ENCODE data around the gene MMS19.
A peak's percentile ranks its signal among the peaks of the same experiment; 100 is the strongest.

The MMS19 gene, protein sequence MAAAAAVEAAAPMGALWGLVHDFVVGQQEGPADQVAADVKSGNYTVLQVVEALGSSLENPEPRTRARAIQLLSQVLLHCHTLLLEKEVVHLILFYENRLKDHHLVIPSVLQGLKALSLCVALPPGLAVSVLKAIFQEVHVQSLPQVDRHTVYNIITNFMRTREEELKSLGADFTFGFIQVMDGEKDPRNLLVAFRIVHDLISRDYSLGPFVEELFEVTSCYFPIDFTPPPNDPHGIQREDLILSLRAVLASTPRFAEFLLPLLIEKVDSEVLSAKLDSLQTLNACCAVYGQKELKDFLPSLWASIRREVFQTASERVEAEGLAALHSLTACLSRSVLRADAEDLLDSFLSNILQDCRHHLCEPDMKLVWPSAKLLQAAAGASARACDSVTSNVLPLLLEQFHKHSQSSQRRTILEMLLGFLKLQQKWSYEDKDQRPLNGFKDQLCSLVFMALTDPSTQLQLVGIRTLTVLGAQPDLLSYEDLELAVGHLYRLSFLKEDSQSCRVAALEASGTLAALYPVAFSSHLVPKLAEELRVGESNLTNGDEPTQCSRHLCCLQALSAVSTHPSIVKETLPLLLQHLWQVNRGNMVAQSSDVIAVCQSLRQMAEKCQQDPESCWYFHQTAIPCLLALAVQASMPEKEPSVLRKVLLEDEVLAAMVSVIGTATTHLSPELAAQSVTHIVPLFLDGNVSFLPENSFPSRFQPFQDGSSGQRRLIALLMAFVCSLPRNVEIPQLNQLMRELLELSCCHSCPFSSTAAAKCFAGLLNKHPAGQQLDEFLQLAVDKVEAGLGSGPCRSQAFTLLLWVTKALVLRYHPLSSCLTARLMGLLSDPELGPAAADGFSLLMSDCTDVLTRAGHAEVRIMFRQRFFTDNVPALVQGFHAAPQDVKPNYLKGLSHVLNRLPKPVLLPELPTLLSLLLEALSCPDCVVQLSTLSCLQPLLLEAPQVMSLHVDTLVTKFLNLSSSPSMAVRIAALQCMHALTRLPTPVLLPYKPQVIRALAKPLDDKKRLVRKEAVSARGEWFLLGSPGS

DNA sequence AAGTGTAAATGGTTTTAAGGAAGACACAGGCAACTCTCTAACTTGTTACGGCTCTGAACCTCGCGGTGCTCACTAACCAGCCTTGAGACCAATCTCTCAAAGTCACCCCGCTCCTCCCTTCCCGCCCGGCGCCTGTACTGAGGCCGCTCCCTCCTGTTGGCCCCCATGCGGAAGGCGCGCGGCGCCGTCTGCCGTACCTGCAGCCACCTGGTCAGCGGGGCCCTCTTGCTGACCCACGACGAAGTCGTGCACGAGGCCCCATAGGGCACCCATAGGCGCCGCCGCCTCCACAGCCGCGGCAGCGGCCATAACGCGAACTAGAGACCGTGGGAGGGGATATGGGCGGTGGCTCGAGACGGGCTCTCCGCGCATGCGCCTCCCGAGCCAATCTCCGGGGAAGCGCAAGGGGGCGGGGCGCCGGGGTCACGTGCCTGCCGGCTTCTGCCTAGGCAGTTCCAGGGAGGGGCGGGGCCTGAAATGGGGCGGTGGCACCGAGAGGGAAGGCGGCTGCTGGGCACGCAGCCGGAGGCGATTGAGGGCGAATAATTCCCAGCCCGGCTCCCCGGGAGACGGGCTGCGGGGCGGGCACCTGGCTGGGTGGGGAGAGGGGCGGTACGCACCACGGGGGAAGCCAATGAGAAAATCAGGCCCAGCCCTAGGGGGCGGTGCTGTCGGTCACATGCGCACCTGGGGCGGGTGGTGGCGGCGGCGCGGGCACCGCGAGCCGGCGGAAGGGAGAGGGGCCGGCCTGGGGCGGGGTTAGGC is at the start of gene MMS19:
Gene MMS19, minus strand, starts transcription at position 347 of the 765 bp plus-strand sequence. Its CDS starts 38 bp downstream, at position 309.
- no peak for TF ChIP-seq Cebpa-rat (IDR thresholded peaks at IDR 0.05)
- Histone ChIP-seq H3K27ac (peak within 1 kb of the TSS; percentile 72 to 93 (median 89)), H3K4me1 (peaks cover 52 to 74% (median 55%) of the 10 kb centered on the region in 10 experiments), H3K27me3 (peaks cover 14 to 39% (median 37%) of the 10 kb centered on the region in 11 experiments), H3K4me3 (peak within 1 kb of the TSS; percentile 84 to 98 (median 92)), H3K4me2 (peak within 1 kb of the TSS; percentile 84 to 100 (median 98)), H4K20me1 (peaks cover 31 to 76% (median 64%) of the 10 kb centered on the region in 11 experiments; a peak in 20 of 22 replicates), H3K9ac (peak within 1 kb of the TSS; percentile 81 to 93 (median 91)), H3K36me3 (peaks cover 2 to 19% (median 12%) of the 10 kb centered on the region in 11 experiments; a peak in 19 of 22 replicates), H3K9me3 (replicated peaks in 1 of 11) (0 out of 22 replicates have a peak, but pooled peaks cover 0 to under 1% (median 0%) of the 10 kb centered on the region in 11 experiments)

DNA sequence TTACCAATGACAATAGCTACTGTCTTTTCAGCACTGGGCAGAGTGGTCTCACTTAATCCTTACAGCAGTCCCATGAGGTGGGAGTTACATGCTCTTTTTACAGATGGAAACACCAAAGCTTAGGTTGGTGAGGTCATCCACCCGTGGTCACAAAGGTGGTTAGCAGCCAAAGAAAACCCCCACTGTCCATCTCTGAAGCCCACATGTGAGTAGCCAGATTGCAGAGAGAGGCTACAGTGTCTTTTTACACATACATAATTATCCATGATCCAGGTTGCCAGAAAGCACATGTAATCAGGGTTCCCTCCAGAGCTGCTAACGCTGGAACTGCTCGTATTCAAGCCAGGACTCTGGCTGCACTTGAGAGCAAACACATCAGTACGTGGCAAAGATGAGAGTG is 49.7 kb upstream of the MMS19 start:
- TF ChIP-seq Cebpa-rat (IDR thresholded peaks at IDR 0.05), result no peak
- no peaks in the 10 kb centered on the region for H3K9me3 ChIP-seq (replicated peaks in 1 of 11)
- no peaks in the 10 kb centered on the region; a peak in 2 of 22 replicates for H4K20me1 ChIP-seq
- no peaks in the 10 kb centered on the region for H3K27me3 ChIP-seq
- peak overlapping the region in 2 of 11 experiments; percentile 63 to 74; a peak in 5 of 22 replicates for H3K4me2 ChIP-seq
- H3K9ac ChIP-seq, result no peak overlapping the region
- no peaks in the 10 kb centered on the region for H3K36me3 ChIP-seq
- H3K4me3 ChIP-seq, result no peak overlapping the region
- peaks cover 10 to 73% (median 32%) of the 10 kb centered on the region in 10 experiments for H3K4me1 ChIP-seq
- H3K27ac ChIP-seq, result no peak overlapping the region; a peak in 1 of 22 replicates

DNA sequence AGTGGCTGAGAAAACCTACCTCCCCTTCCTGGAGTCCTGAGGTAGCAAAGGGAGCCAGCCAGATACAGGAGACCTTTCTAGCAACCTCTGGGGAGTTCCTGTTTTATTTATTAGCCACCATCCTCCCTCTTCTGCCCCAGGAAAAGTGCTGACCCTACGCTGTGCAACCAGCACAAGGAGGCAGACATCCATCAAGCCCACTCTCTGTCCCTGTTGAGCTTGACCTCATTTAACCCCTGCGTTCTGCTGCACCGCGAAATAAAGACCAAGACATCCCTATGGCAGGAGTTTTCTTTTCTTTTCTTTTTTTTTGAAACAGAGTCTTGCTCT is 49.0 kb upstream of the MMS19 start:
- H3K27ac ChIP-seq, result no peak overlapping the region
- no peak overlapping the region for H3K4me3 ChIP-seq
- H3K9me3 ChIP-seq (replicated peaks in 1 of 11), result no peaks in the 10 kb centered on the region
- no peak for TF ChIP-seq Cebpa-rat (IDR thresholded peaks at IDR 0.05)
- H3K4me2 ChIP-seq, result peak overlapping the region in 4 of 11 experiments; percentile 16 to 74 (median 62); a peak in 8 of 22 replicates
- H3K27me3 ChIP-seq, result no peaks in the 10 kb centered on the region
- no peaks in the 10 kb centered on the region for H3K36me3 ChIP-seq
- peaks cover 17 to 81% (median 39%) of the 10 kb centered on the region in 10 experiments for H3K4me1 ChIP-seq
- H4K20me1 ChIP-seq, result peaks cover 0 to 7% (median 0%) of the 10 kb centered on the region in 11 experiments; a peak in 4 of 22 replicates
- H3K9ac ChIP-seq, result no peak overlapping the region

DNA sequence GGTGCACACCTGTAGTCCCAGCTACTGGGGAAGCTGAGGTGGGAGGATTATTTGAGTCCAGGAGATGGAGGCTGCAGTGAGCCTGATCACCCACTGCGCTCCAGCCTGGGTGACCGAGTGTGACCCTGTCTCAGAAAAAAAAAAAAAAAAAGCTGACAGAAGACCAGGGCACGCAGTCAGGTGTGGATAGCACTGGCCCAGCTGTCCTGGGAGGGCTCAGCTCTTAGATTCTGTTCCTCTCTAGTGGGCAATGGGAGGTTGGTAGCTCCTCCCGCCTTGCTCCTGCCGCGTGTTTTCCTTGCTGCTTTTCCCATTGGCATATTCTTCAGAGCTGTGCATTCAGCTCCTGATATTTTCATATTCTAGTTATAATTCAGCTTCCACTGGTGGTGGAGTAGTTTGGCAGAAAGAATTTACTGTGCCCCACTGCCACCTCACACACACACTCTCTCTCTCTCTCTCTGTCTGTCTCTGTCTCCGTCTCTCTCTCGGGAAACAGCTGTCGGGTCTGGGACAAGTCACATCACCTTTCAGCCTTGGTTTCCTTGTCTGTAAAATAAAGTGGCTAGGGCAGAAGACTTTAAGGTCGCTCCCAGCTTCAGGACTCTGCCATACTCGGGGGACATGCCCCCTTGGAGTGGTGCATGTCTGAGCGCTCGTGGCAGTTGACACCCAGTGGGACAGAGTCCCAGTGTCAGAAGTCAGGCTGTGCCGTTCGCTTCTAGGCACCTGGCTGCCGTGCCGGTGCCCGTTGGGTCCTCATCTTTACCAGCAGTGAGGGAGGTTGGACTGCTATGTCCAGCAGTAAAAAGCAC is 48.4 kb upstream of the MMS19 start:
- Histone ChIP-seq H4K20me1 (peaks cover 0 to 10% (median 0%) of the 10 kb centered on the region in 11 experiments; a peak in 4 of 22 replicates), H3K27ac (no peak overlapping the region), H3K36me3 (no peaks in the 10 kb centered on the region), H3K4me2 (peak overlapping the region in 4 of 11 experiments; percentile 16 to 74 (median 62); a peak in 8 of 22 replicates), H3K27me3 (no peaks in the 10 kb centered on the region), H3K4me3 (no peak overlapping the region), H3K9me3 (replicated peaks in 1 of 11) (no peaks in the 10 kb centered on the region), H3K9ac (no peak overlapping the region; a peak in 1 of 22 replicates), H3K4me1 (peaks cover 23 to 86% (median 45%) of the 10 kb centered on the region in 10 experiments)
- TF ChIP-seq Cebpa-rat (IDR thresholded peaks at IDR 0.05), result no peak

DNA sequence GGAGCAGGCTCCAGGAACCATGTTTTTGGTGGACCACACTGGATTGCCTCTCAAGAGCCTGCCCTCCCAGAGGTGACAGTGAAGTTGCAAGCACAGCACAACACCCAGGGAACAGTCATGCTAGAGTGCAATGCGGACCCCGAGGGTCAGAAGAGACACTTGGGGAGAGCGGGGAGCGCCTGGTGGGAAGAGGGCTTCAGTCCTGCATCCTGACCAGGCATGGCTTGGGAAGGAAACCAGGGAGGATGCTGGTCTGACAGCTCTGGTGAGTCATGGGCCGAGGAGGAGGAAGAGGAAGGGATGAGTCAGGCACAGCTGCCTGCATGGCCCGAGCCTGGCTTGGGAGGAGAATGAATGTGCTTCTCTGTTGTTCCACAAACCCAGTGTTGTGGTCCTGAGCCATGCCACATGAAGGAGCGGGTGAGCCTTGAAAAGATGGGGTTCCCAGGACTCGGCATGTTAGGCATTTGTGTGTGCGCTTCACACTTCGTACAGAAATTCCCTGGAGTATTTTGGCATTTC is 44.9 kb upstream of the MMS19 start:
- H3K27ac ChIP-seq, result peak overlapping the region; percentile 41 to 84 (median 71); a peak in 21 of 22 replicates
- H3K4me3 ChIP-seq, result peak overlapping the region in 3 of 10 experiments; percentile 0 to 33 (median 25); a peak in 4 of 20 replicates
- H3K4me1 ChIP-seq, result peaks cover 23 to 87% (median 43%) of the 10 kb centered on the region in 10 experiments
- no peak for TF ChIP-seq Cebpa-rat (IDR thresholded peaks at IDR 0.05)
- H3K9me3 ChIP-seq (replicated peaks in 1 of 11), result no peaks in the 10 kb centered on the region
- H3K4me2 ChIP-seq, result peak overlapping the region; percentile 41 to 95 (median 92)
- H3K9ac ChIP-seq, result peak overlapping the region in 9 of 11 experiments; percentile 5 to 66 (median 49); a peak in 15 of 22 replicates
- H4K20me1 ChIP-seq, result peaks cover 0 to 10% (median 0%) of the 10 kb centered on the region in 11 experiments; a peak in 4 of 22 replicates
- no peaks in the 10 kb centered on the region for H3K27me3 ChIP-seq
- H3K36me3 ChIP-seq, result no peaks in the 10 kb centered on the region

DNA sequence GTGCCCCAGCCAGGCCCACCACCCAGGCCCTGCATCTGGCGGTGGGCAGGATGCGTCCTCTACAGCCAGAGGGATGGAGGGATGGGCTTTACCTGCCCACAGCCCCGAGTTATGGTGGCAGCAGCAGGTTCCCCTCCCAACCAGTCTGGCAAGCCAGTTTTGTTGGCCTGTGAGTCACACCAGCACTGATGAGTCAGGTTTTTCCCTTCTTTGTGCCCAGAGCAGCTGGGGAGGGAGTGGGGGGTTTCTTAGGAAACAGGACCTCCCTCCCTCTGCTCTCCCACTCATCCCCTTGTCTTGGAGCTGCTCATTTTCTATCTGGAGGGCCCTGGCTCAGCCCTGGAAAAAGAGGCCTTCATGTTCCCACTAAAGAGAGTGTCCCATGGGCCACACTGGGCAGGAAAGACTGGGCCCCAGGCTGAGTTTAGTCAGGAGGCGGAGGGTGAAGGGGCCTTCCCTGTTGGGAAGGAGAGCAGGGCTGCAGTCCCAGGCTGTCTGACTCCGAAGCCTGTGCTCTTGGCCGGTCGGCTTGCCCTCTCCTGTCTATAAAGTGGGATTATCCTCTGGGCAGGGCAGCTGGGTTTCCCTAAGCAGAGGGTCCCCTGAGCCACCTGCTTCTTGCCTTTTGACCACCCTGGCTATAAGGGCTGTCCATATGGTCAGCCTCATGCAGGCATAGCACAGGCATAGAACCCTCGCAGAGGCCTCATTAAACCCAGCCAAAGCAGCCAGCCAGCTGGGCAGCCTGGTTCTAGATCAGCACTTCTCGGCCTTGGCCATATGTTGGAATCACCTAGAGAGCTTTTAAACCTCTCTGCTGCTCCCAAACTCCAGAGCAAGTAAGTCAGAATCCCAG is 44.2 kb upstream of the MMS19 start:
- no peak for TF ChIP-seq Cebpa-rat (IDR thresholded peaks at IDR 0.05)
- Histone ChIP-seq H3K4me2 (peak overlapping the region; percentile 41 to 95 (median 92)), H3K9ac (peak overlapping the region; percentile 1 to 66 (median 42); a peak in 18 of 22 replicates), H3K27me3 (no peaks in the 10 kb centered on the region), H4K20me1 (peaks cover 0 to 11% (median 0%) of the 10 kb centered on the region in 11 experiments; a peak in 4 of 22 replicates), H3K36me3 (no peaks in the 10 kb centered on the region), H3K9me3 (replicated peaks in 1 of 11) (no peaks in the 10 kb centered on the region), H3K4me1 (peaks cover 23 to 80% (median 43%) of the 10 kb centered on the region in 10 experiments), H3K27ac (peak overlapping the region; percentile 41 to 84 (median 71)), H3K4me3 (peak overlapping the region in 3 of 10 experiments; percentile 0 to 25 (median 16); a peak in 4 of 20 replicates)

Data from BLaER1 treated with 17β-estradiol and CSF1 and Interleukin-3, amounts not matched to agents 10 nM and 100 nM (cell line).